Vagina (tissue), 2 donors: ENCODE results near the gene DNAH14.

Source experiments
- POLR2A ChIP-seq, 2 donors: fragments of 450-650 bp; IDR thresholded peaks; one replicate each; pipeline ENCODE4 v1.6.1; 2017; ENCODE audit warnings: antibody characterized with exemption in 2 of 2, mild to moderate bottlenecking in 2 of 2, moderate library complexity in 2 of 2
- TF ChIP-seq, protein P1 (sequence below), 3 experiments: fragments of 450-650 bp in 2 of 3; fragments of 200-600 bp in 1 of 3; sonication (generic) in 1 of 3; IDR thresholded peaks; one replicate each; pipeline ENCODE4 v1.5.1; 2017 to 2019; ENCODE audit warnings: antibody characterized with exemption in 3 of 3, mild to moderate bottlenecking in 2 of 3, moderate library complexity in 2 of 3

DNA sequence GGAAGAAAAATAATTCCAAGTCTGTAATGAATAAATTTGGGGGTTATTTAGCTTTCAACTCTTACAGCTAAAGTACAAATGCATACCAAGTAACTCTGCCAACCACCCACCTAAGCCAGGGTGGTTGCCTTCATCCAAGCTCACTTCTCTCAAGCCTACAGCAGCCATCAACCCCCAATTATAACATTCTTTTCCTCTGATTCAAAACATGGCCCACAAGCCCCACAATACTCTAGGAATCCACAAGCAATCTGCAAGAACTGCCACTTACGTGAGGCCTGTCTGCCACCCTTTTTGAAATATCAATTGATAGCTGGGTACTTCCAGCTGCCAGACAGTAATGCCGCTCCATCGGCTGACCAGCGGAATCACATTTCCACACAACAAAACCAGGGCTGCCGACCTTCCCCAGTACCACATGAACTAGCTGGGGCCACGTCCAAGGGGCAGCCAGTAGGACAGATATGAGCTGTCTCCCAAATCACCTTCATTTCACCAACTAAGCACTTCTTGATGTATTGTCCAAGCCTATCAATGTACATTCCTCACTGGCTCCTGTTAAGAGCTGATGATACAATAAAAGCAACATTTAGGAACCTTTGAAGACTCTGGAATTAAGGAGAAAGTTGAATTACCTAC lies 495.2 kb downstream of the DNAH14 start:
- TF ChIP-seq, protein P1, sequence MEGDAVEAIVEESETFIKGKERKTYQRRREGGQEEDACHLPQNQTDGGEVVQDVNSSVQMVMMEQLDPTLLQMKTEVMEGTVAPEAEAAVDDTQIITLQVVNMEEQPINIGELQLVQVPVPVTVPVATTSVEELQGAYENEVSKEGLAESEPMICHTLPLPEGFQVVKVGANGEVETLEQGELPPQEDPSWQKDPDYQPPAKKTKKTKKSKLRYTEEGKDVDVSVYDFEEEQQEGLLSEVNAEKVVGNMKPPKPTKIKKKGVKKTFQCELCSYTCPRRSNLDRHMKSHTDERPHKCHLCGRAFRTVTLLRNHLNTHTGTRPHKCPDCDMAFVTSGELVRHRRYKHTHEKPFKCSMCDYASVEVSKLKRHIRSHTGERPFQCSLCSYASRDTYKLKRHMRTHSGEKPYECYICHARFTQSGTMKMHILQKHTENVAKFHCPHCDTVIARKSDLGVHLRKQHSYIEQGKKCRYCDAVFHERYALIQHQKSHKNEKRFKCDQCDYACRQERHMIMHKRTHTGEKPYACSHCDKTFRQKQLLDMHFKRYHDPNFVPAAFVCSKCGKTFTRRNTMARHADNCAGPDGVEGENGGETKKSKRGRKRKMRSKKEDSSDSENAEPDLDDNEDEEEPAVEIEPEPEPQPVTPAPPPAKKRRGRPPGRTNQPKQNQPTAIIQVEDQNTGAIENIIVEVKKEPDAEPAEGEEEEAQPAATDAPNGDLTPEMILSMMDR (IDR thresholded peaks at IDR 0.05), result no peak
- no peak for TF ChIP-seq POLR2A (IDR thresholded peaks at IDR 0.05)
